Sigmoid colon (tissue), 7 donors: ENCODE results near the gene KIF3B. TPM values are rescaled to one million over a fixed set of nuclear protein-coding genes. Genes with fewer than 3 reads are reported as not detected.
"Not testable (repeated sequence)": the region's sequence is repeated elsewhere in the genome, so short reads cannot be mapped to it uniquely, and the experiment has no call there.

Experiments used
- DNase-seq: peaks from one replicate; pipeline ENCODE4 v3.0.0-alpha.2; 2019
- H3K27ac ChIP-seq, 4 donors: fragments of 200-600 bp; sonication (generic); one replicate each; pipeline ENCODE4 v1.5.1; 2016 to 2019; ENCODE audit warnings: mild to moderate bottlenecking in 1 of 4
- H3K27me3 ChIP-seq, 3 donors: fragments of 200-600 bp; sonication (generic); one replicate each; pipeline ENCODE4 v1.5.1; 2019; ENCODE audit warnings: mild to moderate bottlenecking in 1 of 3
- H3K36me3 ChIP-seq, 4 donors: fragments of 200-600 bp; sonication (generic); one replicate each; pipeline ENCODE4 v1.5.1; 2016 to 2019
- H3K4me1 ChIP-seq, 4 donors: fragments of 200-600 bp; sonication (generic); one replicate each; pipeline ENCODE4 v1.5.1; 2017 to 2019
- H3K4me3 ChIP-seq, 4 donors: fragments of 200-600 bp; sonication (generic); one replicate each; pipeline ENCODE4 v1.5.1; 2017 to 2019; ENCODE audit warnings: mild to moderate bottlenecking in 2 of 4, moderate library complexity in 1 of 4
- H3K9me3 ChIP-seq, 4 donors: fragments of 200-600 bp in 3 of 4; sonication (generic) in 3 of 4; one replicate each; pipeline versions ENCODE4 v1.5.1 to v1.6.1; 2013 to 2019
- CTCF ChIP-seq, 4 experiments: fragments of 450-650 bp in 3 of 4; fragments of 200-600 bp in 1 of 4; IDR thresholded peaks; one replicate each; pipeline ENCODE4 v1.5.1; 2016 to 2019; ENCODE audit warnings: antibody characterized with exemption in 4 of 4, mild to moderate bottlenecking in 3 of 4, moderate library complexity in 2 of 4
- EP300 ChIP-seq, 4 donors: sonication (generic); formaldehyde crosslinking; IDR thresholded peaks; one replicate each; pipeline ENCODE4 v1.6.1; 2017; ENCODE audit warnings: antibody characterized with exemption in 4 of 4
- POLR2A ChIP-seq, 2 donors: fragments of 450-650 bp; IDR thresholded peaks; one replicate each; pipeline ENCODE4 v1.6.1; 2016; ENCODE audit warnings: antibody characterized with exemption in 2 of 2, mild to moderate bottlenecking in 2 of 2, moderate library complexity in 2 of 2
- POLR2AphosphoS5 ChIP-seq, 4 donors: sonication (generic); formaldehyde crosslinking; IDR thresholded peaks; one replicate each; pipeline ENCODE4 v1.6.1; 2017; ENCODE audit warnings: antibody characterized with exemption in 4 of 4
- WGBS, 2 donors: extraction: QIAGEN DNeasy Blood & Tissue Kit; methylation state at CpG; one replicate each; pipeline ENCODE4 v1.1.7; 2013; 5-methylcytosine and 5-hydroxymethylcytosine counted together
- intact Hi-C: fragments of 100-400 bp; cut with DNase I; formaldehyde crosslinking; loops from one replicate; pipeline ENCODE4 v1.15.1; 2023
- polyA plus RNA-seq, 3 donors: library from polyadenylated mRNA; stranded (reverse); fragments of 200-250 nt; gene quantifications; one replicate each; pipeline ENCODE4 v1.2.3, GENCODE V29; 2013
- total RNA-seq, 4 donors: library from RNA; depleted of rRNA; stranded (reverse); fragments of >200 nt; gene quantifications; one replicate each; pipeline ENCODE4 v1.1.0, GENCODE V29; 2016
- donor health status: healthy with polysubstance abuse.
- donor health status: Bipolar disorder and iron deficiency.
- donor health status: healthy.

Gene KIF3B
- total and polyA plus RNA-seq, 7 donors, result 16.1 to 45.8 (median 25.8) TPM

DNA sequence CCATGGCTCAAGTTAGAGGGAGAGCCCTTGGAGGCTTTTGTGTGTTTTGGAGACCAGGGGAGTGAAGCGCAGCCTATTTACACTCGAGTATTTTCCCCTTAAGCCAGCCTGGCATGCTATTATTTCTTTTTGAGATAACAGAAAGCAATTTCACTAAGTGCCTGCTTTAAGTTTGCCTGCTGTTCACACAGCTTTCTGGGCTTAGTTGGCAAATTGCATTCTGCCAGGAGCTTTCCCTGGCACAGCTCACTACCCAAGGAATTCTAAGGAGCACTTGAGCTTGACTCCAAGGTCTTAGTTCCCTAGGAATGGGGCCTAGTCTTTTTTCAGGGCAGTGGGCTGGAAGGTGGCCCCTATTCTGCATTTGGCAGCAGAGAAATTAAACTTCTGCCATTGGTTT lies 61.7 kb downstream of the KIF3B start:
- no peaks in the 10 kb centered on the region for H3K27me3 ChIP-seq
- intact Hi-C loops, result loop anchor here (10.0 kb wide), 1 partner anchor 316 kb away; no protein-coding TSS in a partner anchor
- TF ChIP-seq CTCF (IDR thresholded peaks at IDR 0.05), result no peak
- TF ChIP-seq EP300 (IDR thresholded peaks at IDR 0.05), result no peak
- no peak for TF ChIP-seq POLR2A (IDR thresholded peaks at IDR 0.05)
- no peak for TF ChIP-seq POLR2AphosphoS5 (IDR thresholded peaks at IDR 0.05)
- 76 to 81% methylated on average over 2 of the region's 2 CpGs for WGBS, 2 donors
- H3K36me3 ChIP-seq, result no peaks in the 10 kb centered on the region
- no peaks in the 10 kb centered on the region for H3K9me3 ChIP-seq
- DNase-seq, result no peak
- no peak overlapping the region for H3K4me3 ChIP-seq
- H3K27ac ChIP-seq, result no peak overlapping the region
- peaks cover 0 to 4% (median 0%) of the 10 kb centered on the region in 4 donors for H3K4me1 ChIP-seq

GRCh38 chr20:32341053-32341452 lies 63.6 kb downstream of the KIF3B start:
- H3K9me3 ChIP-seq, H3K4me1 ChIP-seq, H3K4me3 ChIP-seq, H3K27ac ChIP-seq, DNase-seq, intact Hi-C loops, H3K36me3 ChIP-seq, H3K27me3 ChIP-seq: not testable (repeated sequence)
- WGBS, 2 donors, result 91 to 93% methylated on average over 2 of the region's 2 CpGs

DNA sequence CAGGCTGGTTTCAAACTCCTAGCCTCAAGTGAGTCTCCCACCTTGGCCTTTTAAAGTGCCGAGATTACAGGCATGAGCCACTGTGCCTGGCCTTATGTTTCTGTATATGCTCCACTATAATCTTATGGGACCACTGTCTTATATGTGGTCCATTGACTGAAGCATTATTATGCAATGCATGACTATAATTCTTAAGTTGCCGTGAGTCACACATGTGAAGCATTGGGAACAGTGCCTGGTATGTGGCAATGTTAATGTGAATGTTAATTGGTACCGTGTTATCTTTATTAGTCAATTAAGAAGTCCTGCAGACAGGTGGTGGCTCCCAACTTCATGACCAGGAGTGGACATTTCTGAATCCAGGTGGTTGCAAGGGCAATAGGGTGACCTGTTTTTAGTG lies 66.0 kb downstream of the KIF3B start:
- TF ChIP-seq POLR2A (IDR thresholded peaks at IDR 0.05), result no peak
- no peak for TF ChIP-seq EP300 (IDR thresholded peaks at IDR 0.05)
- no peak for TF ChIP-seq CTCF (IDR thresholded peaks at IDR 0.05)
- no peak for TF ChIP-seq POLR2AphosphoS5 (IDR thresholded peaks at IDR 0.05)
- Histone ChIP-seq H3K9me3 (no peaks in the 10 kb centered on the region), H3K27me3 (no peaks in the 10 kb centered on the region), H3K36me3 (no peaks in the 10 kb centered on the region), H3K4me3 (no peak overlapping the region), H3K4me1 (peaks cover 0 to 6% (median 2%) of the 10 kb centered on the region in 4 donors), H3K27ac (no peak overlapping the region)
- 87 to 94% methylated on average over 3 of the region's 3 CpGs for WGBS, 2 donors
- no peak for DNase-seq
- intact Hi-C loops, result no loop called here

- intact Hi-C loops, result no loop called here
- WGBS, 2 donors, result 26 to 52% methylated on average over 7 of the region's 7 CpGs
- no peak for DNase-seq
- TF ChIP-seq CTCF (IDR thresholded peaks at IDR 0.05) (no peak), POLR2AphosphoS5 (IDR thresholded peaks at IDR 0.05) (no peak), POLR2A (IDR thresholded peaks at IDR 0.05) (no peak), EP300 (IDR thresholded peaks at IDR 0.05) (no peak)
- Histone ChIP-seq H3K4me1 (peaks cover 0 to 6% (median 2%) of the 10 kb centered on the region in 4 donors), H3K4me3 (no peak overlapping the region), H3K27me3 (no peaks in the 10 kb centered on the region), H3K9me3 (no peaks in the 10 kb centered on the region), H3K36me3 (no peaks in the 10 kb centered on the region), H3K27ac (no peak overlapping the region)
Measured at GRCh38 chr20:32344835-32345506, 67.5 kb downstream of the KIF3B start.

- intact Hi-C loops, result no loop called here
- peaks cover 0 to 6% (median 2%) of the 10 kb centered on the region in 4 donors for H3K4me1 ChIP-seq
- no peak for TF ChIP-seq POLR2A (IDR thresholded peaks at IDR 0.05)
- TF ChIP-seq POLR2AphosphoS5 (IDR thresholded peaks at IDR 0.05), result no peak
- no peak for TF ChIP-seq CTCF (IDR thresholded peaks at IDR 0.05)
- no peak for TF ChIP-seq EP300 (IDR thresholded peaks at IDR 0.05)
Measured at GRCh38 chr20:32348207-32348606, 70.8 kb downstream of the KIF3B start.

More at GRCh38 chr20:32348207-32348606, 70.8 kb downstream of the KIF3B start:
- H3K4me3 ChIP-seq, result no peak overlapping the region
- no peaks in the 10 kb centered on the region for H3K9me3 ChIP-seq
- H3K27ac ChIP-seq, result no peak overlapping the region
- no peak for DNase-seq
- H3K36me3 ChIP-seq, result no peaks in the 10 kb centered on the region
- WGBS, 2 donors, result 53 to 82% methylated on average over 3 of the region's 3 CpGs
- H3K27me3 ChIP-seq, result no peaks in the 10 kb centered on the region
